NB4 (cell line): ENCODE data around the gene NFKB1.

Experiments
- MYC ChIP-seq: IDR thresholded peaks from 2 replicates; pipeline ENCODE4 v1.6.1; 2011; ENCODE audit warnings: low read depth, low read length
- POLR2A ChIP-seq: IDR thresholded peaks from 2 replicates; pipeline ENCODE4 v1.6.1; 2011; ENCODE audit warnings: mild to moderate bottlenecking; ENCODE audit not compliant: insufficient read length; ENCODE audit errors: extremely low read depth
- TF ChIP-seq, protein P1 (sequence below): IDR thresholded peaks from one replicate; pipeline ENCODE4 v1.5.1; 2012; ENCODE audit warnings: low read depth, low read length
- TF ChIP-seq, protein P2 (sequence below): IDR thresholded peaks from 2 replicates; pipeline ENCODE4 v1.6.1; 2011; ENCODE audit warnings: low read depth, low read length

DNA sequence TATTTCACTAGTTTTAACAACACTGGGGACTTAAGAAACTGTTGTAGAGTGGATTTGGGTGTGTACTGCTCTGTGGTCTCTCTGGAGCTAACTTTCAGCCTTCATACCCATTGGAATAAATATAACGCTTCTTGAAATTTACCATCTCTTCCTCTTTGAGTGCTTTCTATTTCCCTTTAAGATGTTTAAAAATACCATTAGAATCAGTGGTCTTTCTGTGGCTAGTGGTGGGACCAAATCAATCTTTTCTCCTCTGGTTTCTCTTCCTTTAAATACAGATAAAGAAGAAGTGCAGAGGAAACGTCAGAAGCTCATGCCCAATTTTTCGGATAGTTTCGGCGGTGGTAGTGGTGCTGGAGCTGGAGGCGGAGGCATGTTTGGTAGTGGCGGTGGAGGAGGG, 92.0 kb downstream of the NFKB1 start:
- no peak for TF ChIP-seq MYC
- TF ChIP-seq POLR2A, result no peak
- TF ChIP-seq, protein P1, sequence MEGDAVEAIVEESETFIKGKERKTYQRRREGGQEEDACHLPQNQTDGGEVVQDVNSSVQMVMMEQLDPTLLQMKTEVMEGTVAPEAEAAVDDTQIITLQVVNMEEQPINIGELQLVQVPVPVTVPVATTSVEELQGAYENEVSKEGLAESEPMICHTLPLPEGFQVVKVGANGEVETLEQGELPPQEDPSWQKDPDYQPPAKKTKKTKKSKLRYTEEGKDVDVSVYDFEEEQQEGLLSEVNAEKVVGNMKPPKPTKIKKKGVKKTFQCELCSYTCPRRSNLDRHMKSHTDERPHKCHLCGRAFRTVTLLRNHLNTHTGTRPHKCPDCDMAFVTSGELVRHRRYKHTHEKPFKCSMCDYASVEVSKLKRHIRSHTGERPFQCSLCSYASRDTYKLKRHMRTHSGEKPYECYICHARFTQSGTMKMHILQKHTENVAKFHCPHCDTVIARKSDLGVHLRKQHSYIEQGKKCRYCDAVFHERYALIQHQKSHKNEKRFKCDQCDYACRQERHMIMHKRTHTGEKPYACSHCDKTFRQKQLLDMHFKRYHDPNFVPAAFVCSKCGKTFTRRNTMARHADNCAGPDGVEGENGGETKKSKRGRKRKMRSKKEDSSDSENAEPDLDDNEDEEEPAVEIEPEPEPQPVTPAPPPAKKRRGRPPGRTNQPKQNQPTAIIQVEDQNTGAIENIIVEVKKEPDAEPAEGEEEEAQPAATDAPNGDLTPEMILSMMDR, result no peak
- TF ChIP-seq, protein P2, sequence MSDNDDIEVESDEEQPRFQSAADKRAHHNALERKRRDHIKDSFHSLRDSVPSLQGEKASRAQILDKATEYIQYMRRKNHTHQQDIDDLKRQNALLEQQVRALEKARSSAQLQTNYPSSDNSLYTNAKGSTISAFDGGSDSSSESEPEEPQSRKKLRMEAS, result no peak
